Measurements from ENCODE around the gene DSC3.
"Not testable (repeated sequence)": the region's sequence is repeated elsewhere in the genome, so short reads cannot be mapped to it uniquely, and the experiment has no call there.

The DSC3 gene

GRCh38 chr18:30985753-30986152 lies 56.8 kb downstream of the DSC3 start:
- H3K36me3 ChIP-seq (ENCODE audit: low read length): no peaks in the 10 kb centered on the region
- no peak overlapping the region for H3K4me2 ChIP-seq (ENCODE audit: low read depth, low read length, poor library complexity, severe bottlenecking)
- H4K20me1 ChIP-seq (ENCODE audit: low read depth, low read length): no peaks in the 10 kb centered on the region
- H3K9ac ChIP-seq (ENCODE audit: low read length): no peak overlapping the region
- no peaks in the 10 kb centered on the region for H3K79me2 ChIP-seq (ENCODE audit: insufficient read depth, low read length)
- TF ChIP-seq EZH2phosphoT487 (conservative IDR thresholded peaks at IDR 0.05; ENCODE audit: low read length) (no peak), CTCF (IDR thresholded peaks at IDR 0.05; ENCODE audit: insufficient read depth, low read length, poor library complexity, severe bottlenecking) (no peak)
- no peak overlapping the region for H3K4me3 ChIP-seq (ENCODE audit: insufficient read depth, low read length, poor library complexity, severe bottlenecking)
- H3K27me3 ChIP-seq (ENCODE audit: low read length): no peaks in the 10 kb centered on the region
- H3K9me2 ChIP-seq (replicated peaks; ENCODE audit: insufficient read depth, low read length): no peaks in the 10 kb centered on the region
- H3F3A ChIP-seq (ENCODE audit: insufficient read depth): no peaks in the 10 kb centered on the region
- no peak overlapping the region for H3K27ac ChIP-seq (ENCODE audit: low read depth, low read length)
- no peak overlapping the region for H2AFZ ChIP-seq (ENCODE audit: low read depth, low read length, severe bottlenecking)
- no peaks in the 10 kb centered on the region for H3K9me3 ChIP-seq (ENCODE audit: insufficient read depth, low read length)

GRCh38 chr18:30982285-30982992 lies 60.1 kb downstream of the DSC3 start:
- no peaks in the 10 kb centered on the region for H3K9me3 ChIP-seq (ENCODE audit: insufficient read depth, low read length)
- H3K27me3 ChIP-seq (ENCODE audit: low read length): no peaks in the 10 kb centered on the region
- H3K4me2 ChIP-seq (ENCODE audit: low read depth, low read length, poor library complexity, severe bottlenecking): no peak overlapping the region
- no peaks in the 10 kb centered on the region for H4K20me1 ChIP-seq (ENCODE audit: low read depth, low read length)
- no peak overlapping the region for H3K9ac ChIP-seq (ENCODE audit: low read length)
- TF ChIP-seq CTCF (IDR thresholded peaks at IDR 0.05; ENCODE audit: insufficient read depth, low read length, poor library complexity, severe bottlenecking) (no peak), EZH2phosphoT487 (conservative IDR thresholded peaks at IDR 0.05; ENCODE audit: low read length) (no peak)
- H3K4me3 ChIP-seq (ENCODE audit: insufficient read depth, low read length, poor library complexity, severe bottlenecking): no peak overlapping the region
- no peak overlapping the region for H3K27ac ChIP-seq (ENCODE audit: low read depth, low read length)
- H3K36me3 ChIP-seq (ENCODE audit: low read length): no peaks in the 10 kb centered on the region
- no peaks in the 10 kb centered on the region for H3K79me2 ChIP-seq (ENCODE audit: insufficient read depth, low read length)
- H3K9me2 ChIP-seq (replicated peaks; ENCODE audit: insufficient read depth, low read length): no peaks in the 10 kb centered on the region
- no peak overlapping the region for H2AFZ ChIP-seq (ENCODE audit: low read depth, low read length, severe bottlenecking)
- no peaks in the 10 kb centered on the region for H3F3A ChIP-seq (ENCODE audit: insufficient read depth)

- H3K4me3 ChIP-seq (ENCODE audit: insufficient read depth, low read length, poor library complexity, severe bottlenecking); H4K20me1 ChIP-seq (ENCODE audit: low read depth, low read length); H3K36me3 ChIP-seq (ENCODE audit: low read length); H2AFZ ChIP-seq (ENCODE audit: low read depth, low read length, severe bottlenecking); H3F3A ChIP-seq (ENCODE audit: insufficient read depth); H3K9ac ChIP-seq (ENCODE audit: low read length); H3K79me2 ChIP-seq (ENCODE audit: insufficient read depth, low read length); H3K4me2 ChIP-seq (ENCODE audit: low read depth, low read length, poor library complexity, severe bottlenecking); H3K27ac ChIP-seq (ENCODE audit: low read depth, low read length); H3K27me3 ChIP-seq (ENCODE audit: low read length); H3K9me2 ChIP-seq (replicated peaks; ENCODE audit: insufficient read depth, low read length); H3K9me3 ChIP-seq (ENCODE audit: insufficient read depth, low read length): not testable (repeated sequence)
These were observed 64.5 kb downstream of the DSC3 start for GRCh38 chr18:30978091-30978490.

DNA sequence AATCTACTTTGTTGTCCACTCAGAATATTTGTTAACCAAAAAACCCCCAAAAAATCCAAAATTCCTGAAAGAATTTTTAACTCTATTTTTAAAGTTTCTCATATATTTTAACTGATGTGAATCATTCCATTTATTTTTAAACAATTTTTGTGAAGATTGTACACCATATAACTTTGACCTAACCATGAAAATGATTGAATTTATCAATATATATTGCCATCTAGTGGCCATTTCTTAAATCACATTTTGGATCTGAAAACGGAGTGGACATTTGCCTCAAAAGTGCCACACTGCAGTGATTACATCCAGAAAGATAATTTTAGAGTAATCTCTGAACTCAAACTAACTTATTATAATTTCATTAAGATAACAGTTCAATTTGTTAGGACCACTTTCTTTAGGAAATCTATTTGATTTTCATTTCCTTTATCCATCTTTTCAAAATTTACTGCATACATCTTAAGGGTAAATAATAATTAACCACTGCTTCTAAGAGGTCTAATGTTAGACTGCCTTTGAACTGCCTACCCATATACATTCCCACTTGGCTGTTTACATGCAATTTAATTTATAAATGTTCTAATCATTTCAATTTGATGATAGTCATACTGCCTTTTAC lies 71.1 kb downstream of the DSC3 start:
- no peaks in the 10 kb centered on the region for H3K27me3 ChIP-seq (ENCODE audit: low read length)
- H3K9ac ChIP-seq (ENCODE audit: low read length): no peak overlapping the region
- no peaks in the 10 kb centered on the region for H3K9me3 ChIP-seq (ENCODE audit: insufficient read depth, low read length)
- H3K4me3 ChIP-seq (ENCODE audit: insufficient read depth, low read length, poor library complexity, severe bottlenecking): no peak overlapping the region
- no peaks in the 10 kb centered on the region for H4K20me1 ChIP-seq (ENCODE audit: low read depth, low read length)
- no peaks in the 10 kb centered on the region for H3F3A ChIP-seq (ENCODE audit: insufficient read depth)
- H3K27ac ChIP-seq (ENCODE audit: low read depth, low read length): no peak overlapping the region
- no peak overlapping the region for H2AFZ ChIP-seq (ENCODE audit: low read depth, low read length, severe bottlenecking)
- no peak for TF ChIP-seq EZH2phosphoT487 (conservative IDR thresholded peaks at IDR 0.05; ENCODE audit: low read length)
- peak; percentile 31 for TF ChIP-seq CTCF (IDR thresholded peaks at IDR 0.05; ENCODE audit: insufficient read depth, low read length, poor library complexity, severe bottlenecking)
- H3K4me2 ChIP-seq (ENCODE audit: low read depth, low read length, poor library complexity, severe bottlenecking): no peak overlapping the region
- no peaks in the 10 kb centered on the region for H3K36me3 ChIP-seq (ENCODE audit: low read length)
- no peaks in the 10 kb centered on the region for H3K9me2 ChIP-seq (replicated peaks; ENCODE audit: insufficient read depth, low read length)
- no peaks in the 10 kb centered on the region for H3K79me2 ChIP-seq (ENCODE audit: insufficient read depth, low read length)
